MCF 10A (cell line): ENCODE data around the gene MOK. TPM values are rescaled to one million over a fixed set of nuclear protein-coding genes. Genes with fewer than 3 reads are reported as not detected.
"Not testable (repeated sequence)": the region's sequence is repeated elsewhere in the genome, so short reads cannot be mapped to it uniquely, and the experiment has no call there.

Source experiments
- Bru-seq: library from RNA; stranded (reverse); fragments of 400-500 nt; gene quantifications from one replicate; lab custom pipeline; 2021; lab: Mats Ljungman, UMichigan
- BruChase-seq, 2 experiments: library from RNA; stranded (reverse); fragments of 400-500 nt; gene quantifications; one replicate each; lab custom pipeline; 2021; lab: Mats Ljungman, UMichigan
- BruUV-seq: library from RNA; stranded (reverse); fragments of 400-500 nt; replicated peaks from 2 replicates; lab custom pipeline; 2021; lab: Mats Ljungman, UMichigan
- CTCF ChIA-PET: fragments of 300-600 bp; sonication (Branson Sonifier 250); formaldehyde crosslinking; extraction: SDS; loops from one replicate; lab custom pipeline; 2021; ENCODE audit warnings: antibody characterized with exemption, inconsistent platforms; lab: Yijun Ruan, JAX
- POLR2A ChIA-PET: fragments of 300-600, 350-650 bp; sonication (Branson Sonifier 250); formaldehyde crosslinking; extraction: SDS; loops from one replicate; lab custom pipeline; 2020; ENCODE audit warnings: antibody characterized with exemption, inconsistent platforms; lab: Yijun Ruan, JAX
- DNase-seq: peaks from one replicate; pipeline ENCODE4 v3.0.0-alpha.2; 2018; ENCODE audit not compliant: unreplicated experiment
- H3K27ac Mint-ChIP-seq: one replicate; pipeline ENCODE4 v1.8.0; 2022; ENCODE audit warnings: mild to moderate bottlenecking, low read depth, mixed read lengths; ENCODE audit not compliant: unreplicated experiment
- H3K27me3 Mint-ChIP-seq: one replicate; pipeline ENCODE4 v1.8.0; 2022; ENCODE audit warnings: mixed read lengths; ENCODE audit not compliant: insufficient read depth, unreplicated experiment
- H3K36me3 Mint-ChIP-seq: one replicate; pipeline ENCODE4 v1.8.0; 2022; ENCODE audit warnings: mild to moderate bottlenecking, moderate library complexity, mixed read lengths; ENCODE audit not compliant: insufficient read depth, unreplicated experiment
- H3K4me1 Mint-ChIP-seq: one replicate; pipeline ENCODE4 v1.8.0; 2022; ENCODE audit warnings: mixed read lengths; ENCODE audit not compliant: insufficient read depth, unreplicated experiment
- H3K4me3 Mint-ChIP-seq: one replicate; pipeline ENCODE4 v1.8.0; 2022; ENCODE audit warnings: mild to moderate bottlenecking, moderate library complexity, mixed read lengths; ENCODE audit not compliant: unreplicated experiment
- H3K9me3 Mint-ChIP-seq: one replicate; pipeline ENCODE4 v1.8.0; 2022; ENCODE audit warnings: mixed read lengths; ENCODE audit not compliant: unreplicated experiment
- intact Hi-C: fragments of 100-400 bp; cut with micrococcal nuclease; formaldehyde crosslinking; loops from 2 replicates; pipeline ENCODE4 v1.14.1; 2022
- long read RNA-seq: library from polyadenylated mRNA; stranded (forward); transcript quantifications from one replicate; pipeline ENCODE4 v2.0.0, GENCODE V29; 2022
- total RNA-seq: library from RNA; stranded (reverse); gene quantifications from 2 replicates; pipeline ENCODE4 v1.2.3, GENCODE V29; 2022
- TF ChIP-seq, protein P1 (sequence below): fragments of 200-600 bp; IDR thresholded peaks from one replicate; pipeline ENCODE4 v1.8.0; 2022; ENCODE audit warnings: antibody characterized with exemption, mild to moderate bottlenecking; ENCODE audit not compliant: unreplicated experiment

Gene MOK
- total RNA-seq (61.7 and 98.9 TPM in 2 replicates), Bru-seq, nascent RNA (percentile 56 among the genes with signal in this experiment), BruChase-seq, experiment 1, labeled RNA remaining after a 6-hour chase (percentile 66 among the genes with signal in this experiment), BruChase-seq, experiment 2, labeled RNA remaining after a 2-hour chase (percentile 63 among the genes with signal in this experiment)
- long read RNA-seq, partial matches to known transcripts: 13 of 116 reads
- long read RNA-seq, other reads (novel, unspliced or antisense): 90 of 116 reads

- H3K27ac Mint-ChIP-seq: peak within 1 kb of the TSS; percentile 99
Observed at GRCh38 chr14:102304611-102305506, at the start of gene MOK. Gene MOK, minus strand, starts transcription at chr14:102305164. Its CDS starts 196 bp downstream, at chr14:102304968.

DNA sequence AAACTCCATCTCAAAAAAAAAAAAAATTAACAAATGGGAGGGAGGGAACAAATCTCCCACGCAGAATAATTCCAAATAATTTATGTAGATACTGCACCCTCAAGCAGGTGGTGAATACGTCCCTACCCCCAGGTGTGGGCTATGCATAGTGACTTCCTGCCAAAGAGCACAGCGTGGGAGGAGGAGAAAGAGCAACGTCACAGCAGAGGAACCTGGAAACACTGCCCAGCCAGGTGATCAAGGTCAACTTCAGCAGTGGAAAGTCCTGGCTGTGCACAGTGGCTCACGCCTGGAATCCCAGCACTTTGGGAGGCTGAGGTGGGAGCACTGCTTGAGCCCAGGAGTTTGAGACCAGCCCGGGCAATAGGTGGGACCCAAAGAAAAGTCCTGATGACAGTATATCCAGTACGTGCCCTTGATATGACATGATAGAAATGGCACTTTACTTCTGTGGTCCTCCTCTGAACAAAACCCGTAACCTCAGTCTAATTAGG is 48.2 kb upstream of the MOK start:
- Mint-ChIP-seq H3K4me3 (no peak overlapping the region), H3K4me1 (no peaks in the 10 kb centered on the region), H3K27ac (no peak overlapping the region), H3K27me3 (no peaks in the 10 kb centered on the region), H3K9me3 (no peaks in the 10 kb centered on the region), H3K36me3 (peaks cover 68% of the 10 kb centered on the region)
- POLR2A ChIA-PET: no interaction called here
- TF ChIP-seq, protein P1, sequence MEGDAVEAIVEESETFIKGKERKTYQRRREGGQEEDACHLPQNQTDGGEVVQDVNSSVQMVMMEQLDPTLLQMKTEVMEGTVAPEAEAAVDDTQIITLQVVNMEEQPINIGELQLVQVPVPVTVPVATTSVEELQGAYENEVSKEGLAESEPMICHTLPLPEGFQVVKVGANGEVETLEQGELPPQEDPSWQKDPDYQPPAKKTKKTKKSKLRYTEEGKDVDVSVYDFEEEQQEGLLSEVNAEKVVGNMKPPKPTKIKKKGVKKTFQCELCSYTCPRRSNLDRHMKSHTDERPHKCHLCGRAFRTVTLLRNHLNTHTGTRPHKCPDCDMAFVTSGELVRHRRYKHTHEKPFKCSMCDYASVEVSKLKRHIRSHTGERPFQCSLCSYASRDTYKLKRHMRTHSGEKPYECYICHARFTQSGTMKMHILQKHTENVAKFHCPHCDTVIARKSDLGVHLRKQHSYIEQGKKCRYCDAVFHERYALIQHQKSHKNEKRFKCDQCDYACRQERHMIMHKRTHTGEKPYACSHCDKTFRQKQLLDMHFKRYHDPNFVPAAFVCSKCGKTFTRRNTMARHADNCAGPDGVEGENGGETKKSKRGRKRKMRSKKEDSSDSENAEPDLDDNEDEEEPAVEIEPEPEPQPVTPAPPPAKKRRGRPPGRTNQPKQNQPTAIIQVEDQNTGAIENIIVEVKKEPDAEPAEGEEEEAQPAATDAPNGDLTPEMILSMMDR: no peak
- CTCF ChIA-PET: interaction anchor here (0.7 kb wide), 1 partner anchor 11 kb away, joined by 3 read pairs; no protein-coding TSS in a partner anchor
- intact Hi-C loops: no loop called here
- DNase-seq: no peak
- no TSS peak for BruUV-seq

More at GRCh38 chr14:102304611-102305506, at the start of gene MOK:
- Mint-ChIP-seq H3K4me1 (peaks cover 7% of the 10 kb centered on the region), H3K9me3 (no peaks in the 10 kb centered on the region), H3K36me3 (peaks cover 13% of the 10 kb centered on the region), H3K27me3 (no peaks in the 10 kb centered on the region), H3K4me3 (peak within 1 kb of the TSS; percentile 87)
- CTCF ChIA-PET: interaction anchor here (0.6 to 1.5 kb wide), 12 partner anchors 9 to 573 kb away, joined by 3 to 4 read pairs (median 3); no protein-coding TSS in a partner anchor
- POLR2A ChIA-PET: interaction anchor here (0.6 to 3.6 kb wide), 16 partner anchors 9 to 357 kb away, joined by 3 to 29 read pairs (median 4); partner anchors contain the start of gene WDR20
- TF ChIP-seq, protein P1: no peak
- BruUV-seq: no TSS peak
- intact Hi-C loops: loop anchor here (1.0 kb wide), 1 partner anchor 70 kb away; no protein-coding TSS in a partner anchor
- peak; percentile 96 for DNase-seq

GRCh38 chr14:102352213-102352612 is 47.2 kb upstream of the MOK start:
- no peak for DNase-seq
- CTCF ChIA-PET: interaction anchor here (0.7 kb wide), 1 partner anchor 10 kb away, joined by 3 read pairs; no protein-coding TSS in a partner anchor
- H3K27me3 Mint-ChIP-seq: no peaks in the 10 kb centered on the region
- no TSS peak for BruUV-seq
- POLR2A ChIA-PET: interaction anchor here (1.4 kb wide), 1 partner anchor 10 kb away, joined by 5 read pairs; the partner anchor contains the start of genes CINP and TECPR2
- no peaks in the 10 kb centered on the region for H3K9me3 Mint-ChIP-seq
- H3K4me1 Mint-ChIP-seq: no peaks in the 10 kb centered on the region
- intact Hi-C loops: no loop called here
- H3K4me3 Mint-ChIP-seq: no peak overlapping the region
- TF ChIP-seq, protein P1: no peak
- peaks cover 66% of the 10 kb centered on the region for H3K36me3 Mint-ChIP-seq
- H3K27ac Mint-ChIP-seq: no peak overlapping the region

DNA sequence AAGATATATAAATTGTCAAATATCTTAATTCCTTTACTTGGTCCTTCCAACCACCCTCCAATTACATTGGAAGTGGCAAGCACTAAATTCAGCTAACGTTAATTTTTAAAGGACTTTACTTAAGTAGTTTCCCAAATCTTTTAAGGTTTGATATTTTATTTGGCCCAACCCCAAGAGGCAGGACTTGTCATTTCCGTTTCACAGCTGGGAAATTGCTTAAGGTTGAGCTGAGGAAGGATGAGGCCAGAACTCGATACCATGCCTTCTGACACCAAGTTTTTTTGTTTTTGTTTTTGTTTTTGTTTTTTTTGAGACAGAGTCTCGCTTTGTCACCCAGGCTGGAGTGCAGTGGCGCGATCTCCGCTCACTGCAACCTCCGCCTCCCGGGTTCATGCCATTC is 46.6 kb upstream of the MOK start:
- ChIA-PET CTCF (interaction anchor here (0.6 to 0.8 kb wide), 2 partner anchors 13 to 829 kb away, joined by 3 read pairs; no protein-coding TSS in a partner anchor), POLR2A (interaction anchor here (1.4 kb wide), 1 partner anchor 11 kb away, joined by 5 read pairs; the partner anchor contains the start of genes CINP and TECPR2)
- H3K4me3 Mint-ChIP-seq, H3K9me3 Mint-ChIP-seq, H3K4me1 Mint-ChIP-seq, H3K27me3 Mint-ChIP-seq, H3K27ac Mint-ChIP-seq, intact Hi-C loops, BruUV-seq: not testable (repeated sequence)
- peak; percentile 65 for DNase-seq
- peaks cover 67% of the 10 kb centered on the region for H3K36me3 Mint-ChIP-seq
